Suprapubic skin (tissue), 4 donors: ENCODE data around the gene ADCY5. TPM values are rescaled to one million over a fixed set of nuclear protein-coding genes. Genes with fewer than 3 reads are reported as not detected.
A peak's percentile ranks its signal among the peaks of the same experiment; 100 is the strongest.

Experiments
- DNase-seq, 2 donors: peaks; one replicate each; pipeline ENCODE4 v3.0.0-alpha.2; 2019; ENCODE audit warnings: low spot score in 2 of 2
- H3K27ac ChIP-seq: fragments of 200-600 bp; sonication (generic); one replicate; pipeline ENCODE4 v1.5.1; 2019
- H3K27me3 ChIP-seq: fragments of 200-600 bp; sonication (generic); one replicate; pipeline ENCODE4 v1.5.1; 2019
- H3K36me3 ChIP-seq: fragments of 200-600 bp; sonication (generic); one replicate; pipeline ENCODE4 v1.5.1; 2019
- H3K4me1 ChIP-seq: fragments of 200-600 bp; sonication (generic); one replicate; pipeline ENCODE4 v1.5.1; 2019
- H3K4me3 ChIP-seq: fragments of 200-600 bp; sonication (generic); one replicate; pipeline ENCODE4 v1.5.1; 2019; ENCODE audit warnings: mild to moderate bottlenecking
- H3K9me3 ChIP-seq: fragments of 200-600 bp; sonication (generic); one replicate; pipeline ENCODE4 v1.5.1; 2019
- CTCF ChIP-seq, 2 donors: fragments of 200-600 bp in 1 of 2; fragments of 450-650 bp in 1 of 2; sonication (generic) in 1 of 2; IDR thresholded peaks; one replicate each; pipeline ENCODE4 v1.5.1; 2016 to 2019; ENCODE audit warnings: antibody characterized with exemption in 2 of 2, mild to moderate bottlenecking in 1 of 2, moderate library complexity in 1 of 2
- EP300 ChIP-seq: sonication (generic); formaldehyde crosslinking; IDR thresholded peaks from one replicate; pipeline ENCODE4 v1.6.1; 2017; ENCODE audit warnings: antibody characterized with exemption
- POLR2A ChIP-seq, 2 donors: fragments of 450-650 bp; IDR thresholded peaks; one replicate each; pipeline ENCODE4 v1.6.1; 2017; ENCODE audit warnings: antibody characterized with exemption in 2 of 2, mild to moderate bottlenecking in 2 of 2, moderate library complexity in 2 of 2
- POLR2AphosphoS5 ChIP-seq, 3 donors: sonication (generic); formaldehyde crosslinking; IDR thresholded peaks; one replicate each; pipeline ENCODE4 v1.6.1; 2017; ENCODE audit warnings: antibody characterized with exemption in 3 of 3
- WGBS: methylation state at CpG from one replicate; pipeline ENCODE4 v1.1.5; 2018; 5-methylcytosine and 5-hydroxymethylcytosine counted together
- total RNA-seq, 4 donors: library from RNA; depleted of rRNA; stranded (reverse); fragments of >200 nt; gene quantifications; one replicate each; pipeline ENCODE4 v1.1.0, GENCODE V29; 2016

ADCY5 gene
- total RNA-seq, 4 donors from 2014 or later = 1.4 to 4.9 (median 4.0) TPM

- Histone ChIP-seq H3K36me3 (no peaks in the 10 kb centered on the region), H3K27ac (no peak overlapping the region), H3K27me3 (no peaks in the 10 kb centered on the region), H3K4me3 (no peak overlapping the region), H3K4me1 (peaks cover 3% of the 10 kb centered on the region), H3K9me3 (no peaks in the 10 kb centered on the region)
- TF ChIP-seq POLR2A (IDR thresholded peaks at IDR 0.05) (no peak), CTCF (IDR thresholded peaks at IDR 0.05) (no peak), POLR2AphosphoS5 (IDR thresholded peaks at IDR 0.05) (no peak), EP300 (no peak)
- DNase-seq = no peak
- WGBS = 82% methylated on average over 8 of the region's 8 CpGs
Measured at GRCh38 chr3:123420416-123420968, 28.4 kb downstream of the ADCY5 start.

- no peaks in the 10 kb centered on the region for H3K9me3 ChIP-seq
- H3K27me3 ChIP-seq = no peaks in the 10 kb centered on the region
- no peaks in the 10 kb centered on the region for H3K36me3 ChIP-seq
- TF ChIP-seq POLR2A (IDR thresholded peaks at IDR 0.05) (no peak), CTCF (IDR thresholded peaks at IDR 0.05) (no peak), EP300 (no peak), POLR2AphosphoS5 (IDR thresholded peaks at IDR 0.05) (no peak)
- peaks cover 3% of the 10 kb centered on the region for H3K4me1 ChIP-seq
- H3K4me3 ChIP-seq = no peak overlapping the region
- no peak for DNase-seq
- H3K27ac ChIP-seq = no peak overlapping the region
- WGBS = 83% methylated on average over 7 of the region's 7 CpGs
Measured at GRCh38 chr3:123419850-123420297, 29.0 kb downstream of the ADCY5 start.

- Histone ChIP-seq H3K27me3 (no peaks in the 10 kb centered on the region), H3K4me3 (no peak overlapping the region), H3K27ac (no peak overlapping the region), H3K9me3 (no peaks in the 10 kb centered on the region), H3K4me1 (peaks cover 3% of the 10 kb centered on the region), H3K36me3 (no peaks in the 10 kb centered on the region)
- TF ChIP-seq EP300 = peak; percentile 52
- no peak for TF ChIP-seq POLR2A (IDR thresholded peaks at IDR 0.05)
- DNase-seq = no peak
- WGBS = 87% methylated on average over 20 of the region's 20 CpGs
Measured at GRCh38 chr3:123419181-123419849, 29.6 kb downstream of the ADCY5 start.

GRCh38 chr3:123416647-123417046 is 32.2 kb downstream of the ADCY5 start:
- 85% methylated on average over 6 of the region's 6 CpGs for WGBS

GRCh38 chr3:123416173-123416572 is 32.7 kb downstream of the ADCY5 start:
- H3K36me3 ChIP-seq = no peaks in the 10 kb centered on the region
- no peak for TF ChIP-seq POLR2A (IDR thresholded peaks at IDR 0.05)
- TF ChIP-seq POLR2AphosphoS5 (IDR thresholded peaks at IDR 0.05) = no peak
- peak; percentile 88 for TF ChIP-seq EP300
- no peak for DNase-seq
- no peak overlapping the region for H3K4me3 ChIP-seq
- H3K27me3 ChIP-seq = no peaks in the 10 kb centered on the region
- H3K27ac ChIP-seq = peak overlapping the region; percentile 24
- 95% methylated on average over 4 of the region's 4 CpGs for WGBS
- peaks cover 5% of the 10 kb centered on the region for H3K4me1 ChIP-seq
- H3K9me3 ChIP-seq = no peaks in the 10 kb centered on the region

More at GRCh38 chr3:123416647-123417046, 32.2 kb downstream of the ADCY5 start:
- DNase-seq = no peak
- Histone ChIP-seq H3K27ac (peak overlapping the region; percentile 24), H3K9me3 (no peaks in the 10 kb centered on the region), H3K36me3 (no peaks in the 10 kb centered on the region), H3K27me3 (no peaks in the 10 kb centered on the region), H3K4me1 (peaks cover 7% of the 10 kb centered on the region), H3K4me3 (no peak overlapping the region)
- TF ChIP-seq CTCF (IDR thresholded peaks at IDR 0.05) (no peak), POLR2AphosphoS5 (IDR thresholded peaks at IDR 0.05) (no peak), EP300 (no peak), POLR2A (IDR thresholded peaks at IDR 0.05) (no peak)

- Histone ChIP-seq H3K36me3 (no peaks in the 10 kb centered on the region), H3K4me3 (no peak overlapping the region), H3K9me3 (no peaks in the 10 kb centered on the region), H3K27ac (no peak overlapping the region), H3K4me1 (peaks cover 5% of the 10 kb centered on the region), H3K27me3 (no peaks in the 10 kb centered on the region)
- 83% methylated on average over 12 of the region's 18 CpGs for WGBS
- TF ChIP-seq POLR2AphosphoS5 (IDR thresholded peaks at IDR 0.05) (no peak), POLR2A (IDR thresholded peaks at IDR 0.05) (no peak), CTCF (IDR thresholded peaks at IDR 0.05) (no peak), EP300 (no peak)
- DNase-seq = no peak
Measured at GRCh38 chr3:123414973-123415775, 33.7 kb downstream of the ADCY5 start.
